Endothelial cell of umbilical vein (primary cell): ENCODE measurements around the gene ENHO. TPM values are rescaled to one million over a fixed set of nuclear protein-coding genes. Genes with fewer than 3 reads are reported as not detected.

Experiments
- BruUV-seq: library from RNA; stranded (reverse); fragments of 400-500 nt; replicated peaks from 2 replicates; lab custom pipeline; 2021; lab: Mats Ljungman, UMichigan
- CTCF ChIA-PET: fragments of 300-600, 350-600 bp; sonication (Branson Sonifier 250); formaldehyde crosslinking; loops from one replicate; lab custom pipeline; 2021; ENCODE audit warnings: antibody characterized with exemption, inconsistent platforms; lab: Charles Lee
- POLR2A ChIA-PET: fragments of 300-600, 350-600 bp; sonication (Branson Sonifier 250); formaldehyde crosslinking; loops from one replicate; lab custom pipeline; 2021; ENCODE audit warnings: antibody characterized with exemption, inconsistent platforms; lab: Charles Lee
- DNase-seq: peaks from one replicate; pipeline ENCODE4 v3.0.0-alpha.2; 2011; ENCODE audit warnings: low read depth, low spot score
- FAIRE-seq: peaks from 2 replicates; lab custom pipeline; 2011; peaks lifted over from hg19 to GRCh38; lab: Jason Lieb, UNC
- H2AFZ ChIP-seq: 2 replicates; pipeline ENCODE4 v1.6.0; 2012; ENCODE audit warnings: low read depth, low read length, control low read depth, inconsistent platforms
- H3K27ac ChIP-seq: 2 replicates; pipeline ENCODE4 v1.5.1; 2011; ENCODE audit warnings: low read depth, mild to moderate bottlenecking, control low read depth, low read length, moderate library complexity; ENCODE audit not compliant: insufficient read depth
- H3K27me3 ChIP-seq, 2 experiments: 2 replicates each; pipeline versions ENCODE4 v1.6.0 to v1.6.1; 2011; ENCODE audit warnings: low read length in 2 of 2, mixed read lengths in 1 of 2; ENCODE audit not compliant: control insufficient read depth in 2 of 2, insufficient read depth in 2 of 2
- H3K36me3 ChIP-seq, 2 experiments: 2 replicates in 1 of 2; 3 replicates in 1 of 2; pipeline ENCODE4 v1.5.1; 2011; ENCODE audit warnings: low read length in 2 of 2, mild to moderate bottlenecking in 1 of 2, moderate library complexity in 1 of 2; ENCODE audit not compliant: control insufficient read depth in 2 of 2, insufficient read depth in 2 of 2; ENCODE audit errors: extremely low read depth in 1 of 2
- H3K4me1 ChIP-seq: 3 replicates; pipeline ENCODE4 v1.5.1; 2011; ENCODE audit warnings: mild to moderate bottlenecking, low read length; ENCODE audit not compliant: control insufficient read depth, insufficient read depth; ENCODE audit errors: extremely low read depth
- H3K4me2 ChIP-seq: 2 replicates; pipeline ENCODE4 v1.6.1; 2011; ENCODE audit warnings: low read length, control low read depth, mixed read lengths; ENCODE audit not compliant: insufficient read depth
- H3K4me3 ChIP-seq, 3 experiments: fragments of 200-600 bp in 1 of 3; sonication (generic), shearing (Covaris generic) in 1 of 3; replicated peaks in 1 of 3; 2 replicates each; pipeline ENCODE4 v1.5.1; 2011 to 2016; ENCODE audit warnings: control low read depth in 3 of 3, low read length in 3 of 3, mild to moderate bottlenecking in 2 of 3, inconsistent platforms in 1 of 3, low read depth in 1 of 3, moderate library complexity in 1 of 3; ENCODE audit not compliant: insufficient read depth in 1 of 3
- H3K79me2 ChIP-seq: 2 replicates; pipeline ENCODE4 v1.6.0; 2012; ENCODE audit warnings: low read length, inconsistent platforms; ENCODE audit not compliant: control insufficient read depth, insufficient read depth
- H3K9ac ChIP-seq: replicated peaks from 2 replicates; pipeline ENCODE3; 2011; ENCODE audit warnings: low read length, control low read depth; ENCODE audit not compliant: insufficient read depth; ENCODE audit errors: extremely low read depth
- H3K9me1 ChIP-seq: replicated peaks from 3 replicates; pipeline ENCODE4 v1.6.0; 2011; ENCODE audit warnings: mild to moderate bottlenecking, low read length; ENCODE audit not compliant: control insufficient read depth, insufficient read depth; ENCODE audit errors: extremely low read depth
- H3K9me3 ChIP-seq: replicated peaks from 2 replicates; pipeline ENCODE4 v1.5.1; 2012; ENCODE audit warnings: low read length, inconsistent platforms; ENCODE audit not compliant: control insufficient read depth, insufficient read depth
- H4K20me1 ChIP-seq: replicated peaks from 2 replicates; pipeline ENCODE3; 2011; ENCODE audit warnings: mild to moderate bottlenecking, low read length; ENCODE audit not compliant: control insufficient read depth, insufficient read depth; ENCODE audit errors: extremely low read depth
- EZH2 ChIP-seq: IDR thresholded peaks from 2 replicates; pipeline ENCODE4 v1.6.1; 2012; ENCODE audit warnings: borderline replicate concordance, low read depth, mild to moderate bottlenecking, moderate library complexity, low read length, inconsistent platforms; ENCODE audit not compliant: severe bottlenecking
- FOS ChIP-seq: IDR thresholded peaks from 2 replicates; pipeline ENCODE4 v1.6.1; 2011; ENCODE audit warnings: mild to moderate bottlenecking, low read length, moderate library complexity, borderline replicate concordance; ENCODE audit not compliant: insufficient read depth
- GATA2 ChIP-seq: IDR thresholded peaks from 2 replicates; pipeline ENCODE4 v1.7.0; 2011; ENCODE audit warnings: low read depth, mild to moderate bottlenecking, moderate library complexity, mixed read lengths, low read length; ENCODE audit not compliant: insufficient read length, insufficient read depth
- JUN ChIP-seq: IDR thresholded peaks from 2 replicates; pipeline ENCODE4 v1.6.1; 2011; ENCODE audit warnings: borderline replicate concordance, low read depth; ENCODE audit not compliant: insufficient read length, insufficient read depth
- MAX ChIP-seq: IDR thresholded peaks from 2 replicates; pipeline ENCODE4 v1.6.1; 2011; ENCODE audit not compliant: insufficient read depth, insufficient read length
- MYC ChIP-seq: IDR thresholded peaks from one replicate; pipeline ENCODE4 v1.6.1; 2011; ENCODE audit warnings: mild to moderate bottlenecking, low read depth, low read length
- POLR2A ChIP-seq: IDR thresholded peaks from 2 replicates; pipeline ENCODE4 v1.6.1; 2012; ENCODE audit warnings: low read depth, mild to moderate bottlenecking, control low read depth, low read length
- POLR2AphosphoS5 ChIP-seq: IDR thresholded peaks from 2 replicates; pipeline ENCODE4 v1.6.1; 2012; ENCODE audit warnings: low read depth, mild to moderate bottlenecking, control low read depth, low read length, moderate library complexity; ENCODE audit not compliant: insufficient read depth
- dilution Hi-C: fragments of 300-500 bp; cut with MboI; formaldehyde crosslinking; loops from one replicate; pipeline ENCODE4 v1.15.0; 2019; ENCODE audit warnings: low sequenced_read_pairs; ENCODE audit not compliant: extremely low pct_ligation_motif_present
- intact Hi-C: fragments of 100-400 bp; cut with micrococcal nuclease; formaldehyde crosslinking; loops from one replicate; pipeline ENCODE4 v1.10.0; 2022
- polyA plus RNA-seq, 4 experiments: library from polyadenylated mRNA; depleted of rRNA in 3 of 4; stranded (reverse) in 3 of 4; unstranded in 1 of 4; fragments of >200 nt; gene quantifications; 2 replicates each; pipeline versions ENCODE4 v1.2.1 to v1.2.3, GENCODE V29; 2011 to 2012; ENCODE audit warnings: missing spikeins in 1 of 4
- total RNA-seq: library from RNA; stranded (reverse); gene quantifications from 2 replicates; pipeline ENCODE4 v1.2.3, GENCODE V29; 2021
- TF ChIP-seq, protein P1 (sequence below), 2 donors: IDR thresholded peaks; 1 replicate in 1 of 2; 2 replicates in 1 of 2; pipeline ENCODE4 v1.5.1; 2011; ENCODE audit warnings: low read length in 2 of 2, mild to moderate bottlenecking in 2 of 2, moderate library complexity in 2 of 2, control low read depth in 1 of 2, inconsistent platforms in 1 of 2, low read depth in 1 of 2; ENCODE audit not compliant: insufficient read depth in 1 of 2; ENCODE audit errors: extremely low read depth in 1 of 2

The ENHO gene
- total and polyA plus RNA-seq, 2 donors (not counting 3 experiments of a cell fraction or from before 2014, with no cell fraction given) = 0.10 TPM; not detected in 1

GRCh38 chr9:34555936-34556525 is 33.2 kb upstream of the ENHO start:
- no peak overlapping the region for H3K9ac ChIP-seq
- H3K4me2 ChIP-seq = no peak overlapping the region
- dilution Hi-C loops (no loop called here), intact Hi-C loops (no loop called here)
- ChIA-PET CTCF (interaction anchor here (1.0 to 2.0 kb wide), 5 partner anchors 8 to 48 kb away, joined by 3 to 8 read pairs (median 6); no protein-coding TSS in a partner anchor), POLR2A (no interaction called here)
- no TSS peak for BruUV-seq
- FAIRE-seq = no peak
- no peak for DNase-seq
- no peaks in the 10 kb centered on the region for H3K36me3 ChIP-seq
- no peaks in the 10 kb centered on the region for H3K79me2 ChIP-seq
- no peak overlapping the region for H3K27ac ChIP-seq
- no peak for TF ChIP-seq MYC
- no peak for TF ChIP-seq EZH2
- TF ChIP-seq FOS = no peak
- no peak for TF ChIP-seq JUN
- no peak for TF ChIP-seq MAX
- TF ChIP-seq, protein P1, sequence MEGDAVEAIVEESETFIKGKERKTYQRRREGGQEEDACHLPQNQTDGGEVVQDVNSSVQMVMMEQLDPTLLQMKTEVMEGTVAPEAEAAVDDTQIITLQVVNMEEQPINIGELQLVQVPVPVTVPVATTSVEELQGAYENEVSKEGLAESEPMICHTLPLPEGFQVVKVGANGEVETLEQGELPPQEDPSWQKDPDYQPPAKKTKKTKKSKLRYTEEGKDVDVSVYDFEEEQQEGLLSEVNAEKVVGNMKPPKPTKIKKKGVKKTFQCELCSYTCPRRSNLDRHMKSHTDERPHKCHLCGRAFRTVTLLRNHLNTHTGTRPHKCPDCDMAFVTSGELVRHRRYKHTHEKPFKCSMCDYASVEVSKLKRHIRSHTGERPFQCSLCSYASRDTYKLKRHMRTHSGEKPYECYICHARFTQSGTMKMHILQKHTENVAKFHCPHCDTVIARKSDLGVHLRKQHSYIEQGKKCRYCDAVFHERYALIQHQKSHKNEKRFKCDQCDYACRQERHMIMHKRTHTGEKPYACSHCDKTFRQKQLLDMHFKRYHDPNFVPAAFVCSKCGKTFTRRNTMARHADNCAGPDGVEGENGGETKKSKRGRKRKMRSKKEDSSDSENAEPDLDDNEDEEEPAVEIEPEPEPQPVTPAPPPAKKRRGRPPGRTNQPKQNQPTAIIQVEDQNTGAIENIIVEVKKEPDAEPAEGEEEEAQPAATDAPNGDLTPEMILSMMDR (IDR thresholded peaks at IDR 0.05; ENCODE audit: extremely low read depth in 1 of 2, insufficient read depth in 1 of 2, low read depth in 1 of 2, low read length in 2 of 2) = no peak
- TF ChIP-seq POLR2A = no peak
- no peak for TF ChIP-seq GATA2
- no peak for TF ChIP-seq POLR2AphosphoS5
- no peaks in the 10 kb centered on the region for H3K9me1 ChIP-seq
- no peaks in the 10 kb centered on the region for H3K4me1 ChIP-seq
- no peaks in the 10 kb centered on the region for H4K20me1 ChIP-seq
- peaks cover 15 to 21% of the 10 kb centered on the region in 2 experiments for H3K27me3 ChIP-seq
- no peaks in the 10 kb centered on the region for H3K9me3 ChIP-seq
- no peak overlapping the region for H2AFZ ChIP-seq
- no peak overlapping the region for H3K4me3 ChIP-seq
